ENCODE data around the gene TNFRSF8. TPM values are rescaled to one million over a fixed set of nuclear protein-coding genes. Genes with fewer than 3 reads are reported as not detected.

TNFRSF8 gene
- total and polyA plus RNA-seq, 9 of the 15 experiments (the other 6 are each of a cell fraction or from before 2014, with no cell fraction given) = 3.5 to 38.4 (median 17.1) TPM

DNA sequence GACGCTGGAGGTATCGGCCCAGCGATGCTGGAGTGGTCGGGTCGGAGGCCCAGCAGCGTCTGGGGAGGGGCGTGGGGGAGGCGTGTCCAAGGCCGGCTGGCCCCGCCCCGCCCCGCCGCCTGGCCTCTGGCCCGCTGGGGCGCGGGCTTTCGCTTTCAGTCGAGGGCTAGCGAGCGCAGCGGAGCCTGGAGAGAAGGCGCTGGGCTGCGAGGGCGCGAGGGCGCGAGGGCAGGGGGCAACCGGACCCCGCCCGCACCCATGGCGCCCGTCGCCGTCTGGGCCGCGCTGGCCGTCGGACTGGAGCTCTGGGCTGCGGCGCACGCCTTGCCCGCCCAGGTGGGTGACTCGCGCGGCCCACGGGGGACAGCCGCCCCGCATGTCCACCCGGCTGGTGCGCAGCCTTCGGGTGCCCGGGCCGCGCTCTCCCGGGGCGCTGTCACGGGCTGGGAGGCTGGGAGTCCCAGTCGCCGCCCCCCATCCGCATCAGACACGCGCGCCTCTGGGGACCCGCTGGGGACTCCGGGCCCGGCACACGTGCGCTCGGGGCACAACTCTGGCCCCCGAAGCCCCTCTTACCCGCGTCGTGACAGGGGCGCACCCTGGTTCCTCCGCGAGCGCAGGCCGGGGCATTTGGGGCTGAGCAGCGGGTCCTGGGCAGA lies 103.9 kb downstream of the TNFRSF8 start, which contains the start of gene TNFRSF1B (continued):
- TF ChIP-seq, protein P1, sequence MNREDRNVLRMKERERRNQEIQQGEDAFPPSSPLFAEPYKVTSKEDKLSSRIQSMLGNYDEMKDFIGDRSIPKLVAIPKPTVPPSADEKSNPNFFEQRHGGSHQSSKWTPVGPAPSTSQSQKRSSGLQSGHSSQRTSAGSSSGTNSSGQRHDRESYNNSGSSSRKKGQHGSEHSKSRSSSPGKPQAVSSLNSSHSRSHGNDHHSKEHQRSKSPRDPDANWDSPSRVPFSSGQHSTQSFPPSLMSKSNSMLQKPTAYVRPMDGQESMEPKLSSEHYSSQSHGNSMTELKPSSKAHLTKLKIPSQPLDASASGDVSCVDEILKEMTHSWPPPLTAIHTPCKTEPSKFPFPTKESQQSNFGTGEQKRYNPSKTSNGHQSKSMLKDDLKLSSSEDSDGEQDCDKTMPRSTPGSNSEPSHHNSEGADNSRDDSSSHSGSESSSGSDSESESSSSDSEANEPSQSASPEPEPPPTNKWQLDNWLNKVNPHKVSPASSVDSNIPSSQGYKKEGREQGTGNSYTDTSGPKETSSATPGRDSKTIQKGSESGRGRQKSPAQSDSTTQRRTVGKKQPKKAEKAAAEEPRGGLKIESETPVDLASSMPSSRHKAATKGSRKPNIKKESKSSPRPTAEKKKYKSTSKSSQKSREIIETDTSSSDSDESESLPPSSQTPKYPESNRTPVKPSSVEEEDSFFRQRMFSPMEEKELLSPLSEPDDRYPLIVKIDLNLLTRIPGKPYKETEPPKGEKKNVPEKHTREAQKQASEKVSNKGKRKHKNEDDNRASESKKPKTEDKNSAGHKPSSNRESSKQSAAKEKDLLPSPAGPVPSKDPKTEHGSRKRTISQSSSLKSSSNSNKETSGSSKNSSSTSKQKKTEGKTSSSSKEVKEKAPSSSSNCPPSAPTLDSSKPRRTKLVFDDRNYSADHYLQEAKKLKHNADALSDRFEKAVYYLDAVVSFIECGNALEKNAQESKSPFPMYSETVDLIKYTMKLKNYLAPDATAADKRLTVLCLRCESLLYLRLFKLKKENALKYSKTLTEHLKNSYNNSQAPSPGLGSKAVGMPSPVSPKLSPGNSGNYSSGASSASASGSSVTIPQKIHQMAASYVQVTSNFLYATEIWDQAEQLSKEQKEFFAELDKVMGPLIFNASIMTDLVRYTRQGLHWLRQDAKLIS (CRISPR knock-in tag; IDR thresholded peaks at IDR 0.05) = peak; percentile 30; the same call in 1 of the 2 replicates
- no peak for TF ChIP-seq ZNF232 (CRISPR knock-in tag; IDR thresholded peaks at IDR 0.05)
- no peak for TF ChIP-seq NFXL1 (CRISPR knock-in tag; IDR thresholded peaks at IDR 0.05)
- TF ChIP-seq HSF4 (CRISPR knock-in tag; IDR thresholded peaks at IDR 0.05; ENCODE audit: borderline replicate concordance) = peak; percentile 74; the same call in 1 of the 2 replicates
- TF ChIP-seq, protein P2, sequence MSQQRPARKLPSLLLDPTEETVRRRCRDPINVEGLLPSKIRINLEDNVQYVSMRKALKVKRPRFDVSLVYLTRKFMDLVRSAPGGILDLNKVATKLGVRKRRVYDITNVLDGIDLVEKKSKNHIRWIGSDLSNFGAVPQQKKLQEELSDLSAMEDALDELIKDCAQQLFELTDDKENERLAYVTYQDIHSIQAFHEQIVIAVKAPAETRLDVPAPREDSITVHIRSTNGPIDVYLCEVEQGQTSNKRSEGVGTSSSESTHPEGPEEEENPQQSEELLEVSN (IDR thresholded peaks at IDR 0.05; ENCODE audit: borderline replicate concordance in 1 of 2, extremely low read depth in 1 of 2, insufficient read depth in 1 of 2, insufficient read length in 1 of 2, low read depth in 1 of 2, low read length in 1 of 2, poor library complexity in 1 of 2, severe bottlenecking in 1 of 2) = peak; percentile 98 to 100
- TF ChIP-seq HMG20B (CRISPR knock-in tag; IDR thresholded peaks at IDR 0.05) = no peak
- no peak for TF ChIP-seq NFRKB (IDR thresholded peaks at IDR 0.05; ENCODE audit: low read depth)
- TF ChIP-seq RAD21 (CRISPR knock-in tag; conservative IDR thresholded peaks at IDR 0.05 in 1 of 2, IDR thresholded peaks at IDR 0.05 in 1 of 2) = peak in 1 of 2 experiments; percentile 19; a peak in 1 of 4 replicates
- TF ChIP-seq SP1 (CRISPR knock-in tag; IDR thresholded peaks at IDR 0.05) = peak; percentile 51; the same call in 1 of the 2 replicates
- no peak for TF ChIP-seq SIX5 (IDR thresholded peaks at IDR 0.05; ENCODE audit: borderline replicate concordance in 1 of 2, insufficient read depth in 1 of 2, low read depth in 1 of 2, low read length in 2 of 2)
- TF ChIP-seq ETV6 (IDR thresholded peaks at IDR 0.05; ENCODE audit: borderline replicate concordance in 1 of 2, low read depth in 2 of 2, low read length in 1 of 2) = no peak
- TF ChIP-seq ETV6 (CRISPR knock-in tag; IDR thresholded peaks at IDR 0.05; ENCODE audit: borderline replicate concordance) = no peak
- TF ChIP-seq HNRNPUL1 (IDR thresholded peaks at IDR 0.05; ENCODE audit: low read length) = no peak
- TF ChIP-seq SIN3B (IDR thresholded peaks at IDR 0.05; ENCODE audit: low read depth) = peak; percentile 75; the same call in 1 of the 2 replicates
- no peak for TF ChIP-seq PTRF (tag; IDR thresholded peaks at IDR 0.05)
- no peak for TF ChIP-seq ZNF12 (CRISPR knock-in tag; IDR thresholded peaks at IDR 0.05)
- no peak for TF ChIP-seq CREBBP (IDR thresholded peaks at IDR 0.05; ENCODE audit: low read depth, low read length)
- no peak for TF ChIP-seq ZNF586 (CRISPR knock-in tag; conservative IDR thresholded peaks at IDR 0.05)
- no peak for TF ChIP-seq ZFP1 (CRISPR knock-in tag; IDR thresholded peaks at IDR 0.05)
- TF ChIP-seq ARID2 (IDR thresholded peaks at IDR 0.05) = no peak
- no peak for TF ChIP-seq NFATC3 (IDR thresholded peaks at IDR 0.05)
- TF ChIP-seq NFIX (CRISPR knock-in tag; IDR thresholded peaks at IDR 0.05; ENCODE audit: low read depth) = no peak
- TF ChIP-seq XRCC5 (IDR thresholded peaks at IDR 0.05; ENCODE audit: low read depth, low read length) = no peak
- no peak for TF ChIP-seq ZNF174 (CRISPR knock-in tag; IDR thresholded peaks at IDR 0.05)
- no peak for TF ChIP-seq IFI16 (CRISPR knock-in tag; IDR thresholded peaks at IDR 0.05)
- no peak for TF ChIP-seq U2AF2 (optimal IDR thresholded peaks at IDR 0.05; ENCODE audit: low read depth, low read length)
